GM21526 (cell line): Measurements from ENCODE around the gene PAQR9.
A peak's percentile ranks its signal among the peaks of the same experiment; 100 is the strongest.

Experiments
- ATAC-seq: cut with Tn5 transposase; IDR thresholded peaks from one replicate; pipeline ENCODE4 v1.9.1; 2021; ENCODE audit warnings: moderate library complexity; ENCODE audit not compliant: unreplicated experiment, low FRiP score

The PAQR9 gene

DNA sequence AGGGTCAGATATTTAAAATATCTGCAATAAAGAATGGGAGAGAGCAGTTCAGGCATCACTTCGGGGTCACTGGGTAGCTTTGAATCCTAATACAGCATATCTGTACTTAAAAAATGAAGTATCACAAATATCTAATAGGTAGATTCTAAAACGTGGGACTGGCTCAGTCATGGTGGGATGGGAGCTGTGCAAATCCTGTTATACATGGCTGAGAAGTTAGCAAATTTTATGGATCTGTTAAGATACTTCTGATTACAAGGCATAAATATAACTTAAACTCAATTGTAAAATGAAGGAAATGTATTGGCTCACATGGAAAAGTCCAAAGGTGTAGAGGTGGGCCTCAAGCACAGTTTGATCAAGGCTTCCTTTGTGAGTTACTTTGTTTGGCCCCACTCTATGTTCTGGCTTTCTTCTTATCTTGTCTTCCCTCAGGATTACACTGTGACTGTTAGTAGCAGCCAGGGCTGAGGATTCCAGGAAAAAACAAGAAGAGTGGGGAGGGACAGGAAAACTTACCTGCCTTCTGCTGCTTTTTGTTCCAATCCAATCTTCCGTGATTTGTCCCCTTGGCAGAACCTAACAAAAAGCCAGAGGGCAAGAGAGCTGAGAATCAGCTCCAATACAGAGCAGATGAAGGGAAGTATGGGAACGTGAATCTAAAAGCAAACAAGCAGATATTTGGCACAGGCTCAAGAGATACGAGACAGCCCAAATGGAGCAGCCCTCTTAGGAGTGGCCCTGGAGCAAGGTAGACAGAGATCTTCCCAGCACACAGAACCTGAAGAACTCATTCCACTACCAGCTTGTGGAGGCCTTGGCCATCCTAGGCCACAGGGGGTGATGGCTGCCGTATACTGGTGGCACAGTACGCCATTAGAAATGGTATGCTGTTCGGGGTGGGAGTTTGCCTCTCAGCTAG, 10.9 kb downstream of the PAQR9 start:
- ATAC-seq, result no peak

DNA sequence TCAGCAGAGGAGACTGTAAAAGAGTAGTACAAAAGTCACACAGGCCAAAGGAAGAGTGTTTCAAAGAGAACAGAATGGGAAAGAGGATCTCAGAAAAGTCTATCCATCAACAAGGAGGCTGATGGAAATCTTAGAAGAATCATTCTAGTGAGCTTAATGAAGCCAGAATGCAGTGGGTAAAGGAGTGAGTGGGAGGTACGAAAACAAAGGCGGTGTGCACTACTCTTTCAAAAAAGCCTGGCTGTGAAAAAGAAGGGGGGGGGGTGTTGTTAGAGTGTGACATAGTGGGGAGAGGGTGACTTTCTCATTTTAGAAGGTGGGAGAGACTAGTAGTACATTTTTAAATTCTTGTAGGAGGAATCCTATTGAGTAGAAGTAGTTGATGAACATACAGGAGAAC, 11.7 kb downstream of the PAQR9 start:
- ATAC-seq, result no peak

DNA sequence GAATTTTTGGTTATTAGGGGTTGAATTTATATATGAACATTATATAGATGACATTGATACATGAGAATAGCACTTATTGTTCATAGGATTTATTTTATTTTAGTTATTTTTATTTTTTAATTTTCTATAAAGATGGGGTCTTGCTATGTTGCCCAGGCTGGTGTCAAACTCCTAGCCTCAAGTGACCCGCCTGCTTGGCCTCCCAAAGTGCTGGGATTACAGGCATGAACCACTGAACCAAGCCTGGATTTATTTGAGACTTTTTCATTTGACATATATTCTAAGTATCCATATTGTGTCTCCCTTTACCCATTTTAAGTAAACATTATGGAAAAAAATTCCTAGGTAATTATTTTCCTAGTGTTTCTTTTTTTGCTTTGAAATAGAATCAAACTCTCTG, 12.5 kb downstream of the PAQR9 start:
- ATAC-seq, result no peak

DNA sequence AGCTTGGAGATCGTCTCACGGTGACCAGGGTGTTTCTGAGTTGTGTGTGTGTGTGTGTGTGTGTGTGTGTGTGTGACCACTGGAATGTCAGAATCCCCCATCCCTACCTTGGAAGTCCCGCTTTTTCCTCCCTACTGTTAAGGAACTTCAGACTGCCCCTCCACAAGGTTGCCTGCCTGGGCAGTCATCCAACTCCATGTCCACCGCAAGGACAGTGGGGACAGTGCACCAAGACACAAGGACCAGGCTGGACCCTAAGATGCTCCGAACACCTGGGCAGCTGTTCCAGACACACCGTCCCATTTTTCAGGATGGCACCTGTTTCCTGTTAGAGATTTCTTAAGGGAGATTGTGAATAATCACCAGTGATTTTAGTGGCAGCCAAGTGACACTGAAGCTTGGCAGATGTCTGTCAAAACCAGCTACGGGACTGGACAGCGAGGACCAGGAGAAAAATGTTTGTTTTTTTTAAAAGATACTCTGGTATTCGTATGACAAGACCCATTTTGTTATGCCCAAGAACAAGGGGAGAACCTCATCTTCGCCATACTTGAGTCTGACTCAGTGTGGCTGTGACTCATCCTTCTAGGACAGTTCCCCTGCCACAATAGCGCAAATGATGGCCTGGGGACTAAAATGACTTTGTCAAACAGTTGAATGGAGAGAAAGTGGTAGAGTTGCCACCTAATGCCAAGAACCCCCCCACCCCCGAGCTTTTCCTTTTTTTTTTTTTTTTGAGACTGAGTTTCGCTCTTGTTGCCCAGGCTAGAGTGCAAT, 15.5 kb downstream of the PAQR9 start:
- no peak for ATAC-seq

DNA sequence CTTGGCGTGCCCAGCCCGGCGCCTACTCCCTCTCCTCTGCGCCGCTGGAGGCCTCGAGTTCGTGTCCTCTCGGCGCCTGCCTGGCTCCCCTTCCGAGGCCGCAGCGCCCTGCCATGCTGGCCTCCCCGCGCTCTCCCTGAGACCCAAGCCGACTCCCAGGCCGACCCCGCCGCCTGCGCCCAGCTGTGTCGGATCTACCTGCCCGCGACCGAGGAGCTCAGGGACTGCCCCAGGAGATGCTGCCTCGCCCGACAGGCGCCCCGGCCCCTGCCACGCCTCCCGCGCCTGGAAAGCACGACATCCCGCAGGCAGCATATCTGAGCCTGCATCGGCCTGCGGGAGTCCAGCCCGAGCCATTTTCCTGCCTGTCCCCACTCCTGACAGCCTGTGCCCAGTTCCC, 16.1 kb downstream of the PAQR9 start:
- no peak for ATAC-seq

DNA sequence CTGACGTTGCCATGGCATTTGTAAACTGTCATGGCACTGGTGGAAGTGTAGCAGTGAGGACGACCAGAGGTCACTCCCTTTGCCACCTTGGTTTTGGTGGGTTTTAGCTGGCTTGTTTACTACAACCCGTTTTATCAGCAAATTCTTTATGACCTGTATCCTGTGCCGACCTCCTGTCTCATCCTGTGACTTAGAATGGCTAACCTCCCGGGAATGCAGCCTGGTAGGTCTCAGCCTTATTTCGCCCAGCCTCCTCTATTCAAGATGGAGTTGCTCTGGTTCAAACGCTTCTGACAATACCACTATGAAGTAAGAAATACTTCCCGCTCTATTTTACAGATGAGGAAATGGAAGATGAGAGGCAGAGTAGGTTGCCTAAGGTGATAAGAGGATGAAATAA, 16.6 kb downstream of the PAQR9 start:
- no peak for ATAC-seq

DNA sequence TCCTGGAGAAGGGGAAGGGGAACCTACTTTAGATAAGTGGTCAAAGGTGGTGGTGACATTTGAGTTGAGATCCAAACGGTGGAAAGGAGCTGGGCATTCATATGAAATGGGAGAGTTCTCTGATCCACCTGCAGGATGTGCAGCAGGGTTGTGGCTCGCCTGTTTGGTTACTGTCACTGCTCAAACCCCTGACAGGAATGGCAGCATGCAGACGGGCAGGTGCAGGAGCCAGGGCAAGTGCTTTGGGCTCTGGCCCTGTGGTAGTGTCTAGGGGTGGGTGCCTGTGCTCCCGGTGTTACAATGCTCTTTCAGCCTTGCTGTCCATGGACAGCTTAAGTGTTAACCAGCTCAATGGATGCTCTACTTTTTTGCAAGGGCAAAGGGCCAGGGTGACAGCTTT, 18.5 kb downstream of the PAQR9 start:
- ATAC-seq, result peak; percentile 24

DNA sequence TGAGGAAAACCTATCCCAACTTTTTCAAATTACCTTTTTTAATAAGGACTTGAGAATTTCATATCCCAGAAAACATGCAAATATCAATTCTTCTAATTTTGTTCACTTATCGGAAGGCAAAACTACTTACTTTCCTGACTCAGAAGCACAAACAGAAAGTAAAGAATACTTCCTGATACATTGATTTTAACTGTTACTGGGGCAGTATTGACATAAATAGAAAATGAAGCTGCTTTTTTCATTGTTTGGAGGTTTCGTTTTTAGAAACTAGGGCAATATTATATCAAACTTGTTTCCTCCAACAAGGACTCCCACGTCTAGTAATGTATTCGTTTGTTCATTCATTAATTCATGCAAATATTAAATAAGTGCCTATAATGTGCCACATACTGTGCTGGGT, 19.1 kb downstream of the PAQR9 start:
- ATAC-seq, result peak; percentile 76

DNA sequence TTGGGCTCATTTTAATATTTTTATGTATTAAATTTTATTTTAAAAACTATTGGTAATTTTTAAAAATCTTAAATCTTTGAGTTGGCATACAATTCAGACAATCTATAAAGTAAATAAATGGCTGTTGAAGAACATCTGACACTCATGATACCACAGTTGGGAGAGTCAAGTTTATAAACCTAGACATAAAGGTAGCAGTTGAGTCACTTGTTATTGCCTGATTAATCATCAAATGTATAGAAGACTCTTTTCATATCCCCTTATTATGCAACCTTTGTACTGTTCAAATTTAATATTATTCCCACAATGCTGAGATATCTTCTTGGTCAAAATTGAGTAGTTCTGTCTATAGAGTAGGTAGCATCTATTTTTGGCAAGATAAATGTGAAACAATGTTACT, 19.6 kb downstream of the PAQR9 start:
- ATAC-seq, result no peak

DNA sequence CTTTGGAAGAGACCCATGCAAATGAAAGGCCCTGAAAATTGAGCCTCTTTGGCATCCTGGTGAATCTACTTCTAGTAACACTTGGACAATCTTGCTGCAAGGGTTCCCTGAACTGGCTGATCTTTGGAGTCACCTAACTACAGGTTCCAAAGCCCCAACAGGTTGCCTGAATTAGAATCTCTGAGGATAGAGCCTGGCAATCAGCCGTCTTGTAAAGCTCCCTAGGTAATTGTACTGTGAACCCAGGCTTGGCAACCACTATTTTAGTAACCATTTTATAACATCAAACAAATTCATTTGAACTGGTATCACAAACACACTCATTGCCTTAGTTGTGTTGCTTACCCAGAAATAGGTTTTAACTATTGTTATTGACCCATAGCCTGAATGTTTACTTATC, 20.1 kb downstream of the PAQR9 start:
- no peak for ATAC-seq

DNA sequence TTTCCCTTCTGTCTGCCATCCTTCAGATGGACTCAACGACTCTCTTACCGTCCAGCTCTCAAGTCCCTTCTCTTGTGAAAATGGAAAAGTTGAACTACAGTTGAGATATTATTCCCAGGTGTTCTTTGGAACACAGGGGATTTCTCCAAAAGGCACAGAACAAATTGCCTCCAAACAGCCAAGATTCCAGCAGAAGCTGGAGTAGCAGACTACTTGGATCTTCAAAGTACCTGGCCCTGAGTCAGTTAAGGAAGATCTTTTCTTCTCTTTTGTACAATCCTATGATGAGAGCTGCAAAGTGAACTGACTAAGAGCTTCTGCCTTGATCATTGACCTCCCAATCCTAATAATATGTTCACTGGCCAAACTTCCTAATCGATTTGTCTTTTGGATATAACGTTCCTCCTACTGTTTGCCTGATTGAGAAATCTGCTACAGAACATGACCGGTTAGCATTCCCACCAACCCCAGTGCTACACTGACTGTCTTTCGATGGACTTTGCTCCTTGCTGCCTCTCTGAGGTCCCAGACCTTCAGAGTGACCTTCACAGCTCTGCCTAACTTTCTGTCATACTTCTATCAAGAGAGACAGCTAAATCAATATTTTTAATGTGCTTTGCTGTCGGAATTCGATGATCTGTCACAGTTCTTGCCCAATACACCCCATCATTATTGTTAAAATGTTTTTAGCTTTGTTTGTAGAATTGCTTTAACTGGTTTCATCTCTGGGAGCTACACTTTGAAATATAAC, 21.9 kb downstream of the PAQR9 start:
- ATAC-seq, result no peak

DNA sequence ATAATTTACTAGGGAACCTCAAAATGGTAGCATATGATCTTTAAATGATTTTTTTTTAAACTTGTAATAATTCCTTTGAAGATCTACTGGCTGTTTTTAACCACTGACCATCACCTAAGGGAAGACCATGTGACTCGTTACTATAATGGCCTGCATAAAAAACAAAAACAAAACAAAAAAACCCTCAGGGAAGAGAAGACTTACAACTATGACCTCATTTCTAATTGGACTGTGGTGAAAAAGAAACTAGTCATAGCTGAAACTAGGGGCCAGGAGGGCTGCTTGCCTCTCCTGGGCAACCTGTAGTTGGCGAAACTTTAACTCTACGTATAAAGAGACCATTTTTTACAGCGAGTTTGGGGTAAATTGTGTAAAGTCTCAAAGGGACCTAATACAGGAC, 23.0 kb downstream of the PAQR9 start:
- ATAC-seq, result no peak

DNA sequence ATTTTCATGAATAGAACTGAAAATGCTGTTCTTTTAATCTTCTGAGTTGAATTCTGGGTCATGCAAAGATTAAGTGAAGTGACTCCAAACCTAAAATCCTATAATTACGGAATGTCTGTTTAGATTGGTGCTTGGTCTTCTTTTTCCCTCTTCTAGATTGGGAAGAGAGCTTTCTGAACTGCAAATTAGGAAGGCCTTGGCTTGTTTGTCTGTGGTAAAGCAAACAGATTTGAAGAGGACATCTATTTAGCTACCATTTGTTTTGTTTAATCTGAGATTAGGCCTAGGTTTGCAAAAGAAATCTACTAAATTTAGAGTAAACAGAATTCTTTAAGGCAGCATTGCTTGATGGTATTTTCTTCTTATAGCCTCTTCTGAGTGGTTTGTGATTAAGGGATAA, 23.5 kb downstream of the PAQR9 start:
- no peak for ATAC-seq

DNA sequence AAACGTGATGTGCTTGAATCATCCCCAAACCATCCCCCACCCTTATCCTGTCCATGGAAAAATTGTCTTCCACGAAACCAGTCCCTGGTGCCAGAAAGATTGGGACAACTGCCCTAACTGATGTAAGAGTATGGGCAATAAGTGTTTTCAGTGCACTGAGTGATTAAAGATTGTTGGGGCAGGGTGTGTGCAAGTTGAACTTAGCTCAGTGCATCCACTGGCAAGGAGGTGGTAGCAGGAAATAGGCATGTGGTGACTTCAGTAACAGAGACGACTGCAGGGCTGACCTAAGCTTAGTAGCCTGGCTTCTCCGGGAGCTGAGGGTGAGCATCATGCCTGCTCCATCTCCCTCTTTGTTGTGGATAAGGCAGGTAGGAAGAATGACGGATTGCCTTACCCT, 27.5 kb downstream of the PAQR9 start:
- ATAC-seq, result no peak

DNA sequence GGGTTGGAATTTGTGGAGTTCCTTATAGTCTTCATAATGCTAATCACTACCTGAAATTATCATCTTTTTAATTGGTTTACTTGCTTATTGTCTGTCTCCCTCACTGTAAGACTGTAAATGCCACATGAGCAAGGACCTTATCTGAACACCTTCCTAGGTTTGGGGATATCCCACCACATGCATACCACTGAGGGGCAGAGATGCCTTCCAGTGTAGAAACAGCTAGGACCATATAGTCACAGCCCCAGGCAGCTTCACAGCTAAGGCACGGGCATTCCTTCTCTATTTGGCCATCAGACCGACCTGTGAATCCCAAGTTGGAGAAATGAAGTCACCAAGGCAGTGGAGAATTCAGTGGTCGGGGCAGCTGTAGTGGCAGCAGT, 28.6 kb downstream of the PAQR9 start:
- ATAC-seq, result no peak

DNA sequence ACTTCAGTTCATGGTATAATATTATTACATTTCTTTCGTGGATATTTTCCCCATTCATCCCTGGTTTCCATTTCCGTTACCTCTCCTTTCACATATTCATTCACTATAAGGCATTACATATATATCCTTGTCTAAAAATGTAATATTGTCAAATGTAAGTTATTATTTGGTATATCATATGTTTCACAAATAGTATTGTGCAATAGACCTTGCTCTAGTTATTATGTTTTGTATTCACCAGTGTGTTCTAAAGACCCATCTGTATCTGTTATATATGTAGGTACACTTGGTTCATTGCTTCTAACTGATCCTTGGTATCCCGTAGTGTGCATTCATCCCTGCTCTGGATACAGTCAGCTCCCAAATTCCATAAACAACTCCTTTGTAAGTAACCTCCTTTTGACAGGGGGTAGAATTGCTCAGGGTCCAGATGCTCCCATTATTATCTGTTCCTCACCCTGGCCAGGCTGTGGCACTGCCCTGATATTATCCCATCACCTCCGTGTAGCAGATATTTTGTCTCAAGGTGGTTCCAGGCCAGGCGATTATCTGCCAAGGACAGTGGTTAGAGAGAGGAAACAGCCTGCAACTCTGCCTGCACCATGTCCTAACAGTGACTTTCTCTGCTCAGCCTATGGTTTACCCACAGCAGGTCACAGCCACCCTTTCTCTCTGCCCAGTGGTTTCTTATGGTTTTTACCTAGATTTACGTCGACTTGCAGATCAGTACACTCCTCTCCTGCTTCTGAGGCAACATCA, 29.2 kb downstream of the PAQR9 start:
- ATAC-seq, result no peak

DNA sequence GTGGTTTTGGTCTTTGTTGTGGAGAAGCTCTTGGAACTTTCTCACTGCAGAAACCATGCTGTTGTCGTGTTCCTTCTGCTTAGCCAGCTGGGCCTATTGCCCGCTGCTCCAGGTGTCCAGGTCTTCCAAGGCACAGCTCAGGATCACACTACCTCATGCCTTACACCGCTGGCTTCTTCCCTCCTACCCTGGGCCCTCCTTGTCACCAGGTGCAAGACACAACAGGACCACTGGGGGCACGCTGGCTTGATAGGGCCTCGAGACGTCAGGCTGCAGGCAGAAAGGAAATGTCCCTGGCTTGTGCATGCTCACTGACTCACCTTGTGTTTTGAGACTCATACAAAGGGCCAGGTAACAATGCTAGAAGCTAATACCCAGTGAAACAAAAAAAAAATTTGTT, 32.3 kb downstream of the PAQR9 start:
- no peak for ATAC-seq

DNA sequence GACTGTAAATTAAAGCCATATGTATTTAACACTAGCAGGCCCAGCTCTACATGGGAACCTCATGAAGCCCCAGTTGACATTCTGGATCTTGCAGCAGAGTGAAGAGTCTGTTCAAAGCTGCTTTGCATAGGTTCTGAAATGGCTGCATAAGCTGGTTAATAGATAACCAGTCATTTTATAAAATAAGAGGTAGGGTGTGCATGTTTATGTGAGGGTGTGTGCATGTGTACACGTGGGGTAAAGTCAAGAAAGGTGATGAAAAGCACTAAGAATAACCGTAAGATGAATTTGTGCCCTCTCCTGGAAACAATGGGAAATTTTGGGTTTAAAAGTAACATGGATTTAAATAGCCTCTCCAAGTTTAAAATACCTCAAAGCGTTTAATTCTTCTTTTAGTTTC, 33.0 kb downstream of the PAQR9 start:
- ATAC-seq, result no peak

DNA sequence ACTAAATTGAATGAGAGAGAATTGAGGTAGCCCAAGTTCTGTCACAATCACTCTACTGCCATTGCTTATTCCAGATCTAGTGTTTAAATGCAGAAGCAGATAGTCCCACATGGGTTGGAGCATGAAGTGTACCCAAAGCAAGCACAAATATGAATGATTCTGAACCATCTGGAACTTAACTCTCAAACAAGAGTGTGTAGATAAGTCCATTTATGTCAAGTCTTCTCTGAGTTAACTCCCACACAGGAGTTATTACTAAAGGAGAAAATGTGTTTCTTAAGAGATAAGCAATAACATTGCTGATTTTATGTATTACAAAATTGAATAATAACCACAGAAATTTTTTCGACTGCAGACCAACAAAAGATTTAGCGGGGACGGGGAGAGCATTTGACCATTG, 33.6 kb downstream of the PAQR9 start:
- no peak for ATAC-seq

DNA sequence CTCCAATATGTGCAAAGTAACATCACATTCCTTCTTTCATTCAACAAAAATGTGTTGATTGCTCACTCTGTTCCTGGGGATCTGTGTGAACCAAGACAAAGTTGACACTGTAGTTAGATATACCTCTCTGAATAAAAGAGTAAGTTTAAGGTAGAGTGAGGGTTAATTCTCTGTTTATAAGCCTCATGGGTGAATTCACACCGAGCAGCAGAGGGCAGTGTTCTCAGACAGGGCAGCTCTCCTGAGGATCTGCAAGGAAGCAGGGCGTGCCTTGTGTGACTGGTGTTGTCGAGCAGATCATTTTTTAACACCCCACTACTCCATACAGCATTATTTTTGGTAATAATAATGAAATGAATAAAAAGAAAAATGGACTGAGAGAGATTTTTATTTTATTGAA, 34.4 kb downstream of the PAQR9 start:
- no peak for ATAC-seq
